ENCODE results near the gene NDUFS1. TPM values are rescaled to one million over a fixed set of nuclear protein-coding genes. Genes with fewer than 3 reads are reported as not detected.

NDUFS1 gene
- polyA plus RNA-seq, 1 donor from 2014 or later: 113 TPM

DNA sequence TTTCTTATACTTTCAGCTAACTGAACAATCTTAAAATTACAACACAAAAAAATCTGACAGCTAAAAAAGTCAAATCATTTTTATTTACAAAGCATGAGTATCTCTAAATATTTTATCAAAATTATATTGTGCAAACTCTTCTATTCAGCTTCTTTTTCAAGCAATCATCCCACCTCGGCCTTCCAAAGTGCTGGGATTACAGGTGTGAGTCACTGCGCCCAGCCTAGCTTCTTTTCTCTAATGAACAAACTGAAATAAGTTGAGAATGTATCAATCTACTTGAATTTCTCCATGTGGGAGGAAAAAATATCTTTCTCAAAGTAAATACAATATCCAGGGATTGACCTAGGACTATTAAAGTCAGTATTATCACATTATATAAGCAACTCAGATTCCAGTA lies 14.9 kb downstream of the NDUFS1 start:
- no peak for TF ChIP-seq EZH2 (IDR thresholded peaks at IDR 0.05; ENCODE audit: borderline replicate concordance, insufficient read depth, low read length, poor library complexity, severe bottlenecking)
- no peak for TF ChIP-seq RAD21 (conservative IDR thresholded peaks at IDR 0.05)
- no peak for TF ChIP-seq EP300 (conservative IDR thresholded peaks at IDR 0.05; ENCODE audit: poor library complexity, severe bottlenecking)
- TF ChIP-seq TAF1 (IDR thresholded peaks at IDR 0.05; ENCODE audit: low read depth): no peak
- TF ChIP-seq MXI1 (conservative IDR thresholded peaks at IDR 0.05; ENCODE audit: poor library complexity, severe bottlenecking): no peak
- TF ChIP-seq, protein P1, sequence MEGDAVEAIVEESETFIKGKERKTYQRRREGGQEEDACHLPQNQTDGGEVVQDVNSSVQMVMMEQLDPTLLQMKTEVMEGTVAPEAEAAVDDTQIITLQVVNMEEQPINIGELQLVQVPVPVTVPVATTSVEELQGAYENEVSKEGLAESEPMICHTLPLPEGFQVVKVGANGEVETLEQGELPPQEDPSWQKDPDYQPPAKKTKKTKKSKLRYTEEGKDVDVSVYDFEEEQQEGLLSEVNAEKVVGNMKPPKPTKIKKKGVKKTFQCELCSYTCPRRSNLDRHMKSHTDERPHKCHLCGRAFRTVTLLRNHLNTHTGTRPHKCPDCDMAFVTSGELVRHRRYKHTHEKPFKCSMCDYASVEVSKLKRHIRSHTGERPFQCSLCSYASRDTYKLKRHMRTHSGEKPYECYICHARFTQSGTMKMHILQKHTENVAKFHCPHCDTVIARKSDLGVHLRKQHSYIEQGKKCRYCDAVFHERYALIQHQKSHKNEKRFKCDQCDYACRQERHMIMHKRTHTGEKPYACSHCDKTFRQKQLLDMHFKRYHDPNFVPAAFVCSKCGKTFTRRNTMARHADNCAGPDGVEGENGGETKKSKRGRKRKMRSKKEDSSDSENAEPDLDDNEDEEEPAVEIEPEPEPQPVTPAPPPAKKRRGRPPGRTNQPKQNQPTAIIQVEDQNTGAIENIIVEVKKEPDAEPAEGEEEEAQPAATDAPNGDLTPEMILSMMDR (IDR thresholded peaks at IDR 0.05; ENCODE audit: poor library complexity, severe bottlenecking): no peak
- no peak for TF ChIP-seq POLR2AphosphoS5 (IDR thresholded peaks at IDR 0.05)
- no peak for TF ChIP-seq SMC3 (conservative IDR thresholded peaks at IDR 0.05; ENCODE audit: poor library complexity)
- Histone ChIP-seq H3K9me3 (ENCODE audit: low read length) (no peaks in the 10 kb centered on the region), H3K27me3 (ENCODE audit: insufficient read depth, low read depth, low read length) (no peaks in the 10 kb centered on the region), H3K79me2 (replicated peaks; ENCODE audit: insufficient read depth, low read length) (peaks cover 3% of the 10 kb centered on the region), H3K27ac (ENCODE audit: low read length) (no peak overlapping the region), H3K9ac (ENCODE audit: low read length) (no peak overlapping the region), H4K20me1 (ENCODE audit: insufficient read depth) (no peaks in the 10 kb centered on the region), H3F3A (ENCODE audit: insufficient read depth, low read length, poor library complexity, severe bottlenecking) (no peaks in the 10 kb centered on the region), H2AFZ (ENCODE audit: low read depth, low read length) (no peak overlapping the region), H3K4me2 (ENCODE audit: low read length) (no peak overlapping the region), H3K4me3 (ENCODE audit: low read length) (no peak overlapping the region), H3K9me2 (ENCODE audit: insufficient read depth, low read length) (no peaks in the 10 kb centered on the region), H3K36me3 (ENCODE audit: insufficient read depth, low read length) (peaks cover 9% of the 10 kb centered on the region)

DNA sequence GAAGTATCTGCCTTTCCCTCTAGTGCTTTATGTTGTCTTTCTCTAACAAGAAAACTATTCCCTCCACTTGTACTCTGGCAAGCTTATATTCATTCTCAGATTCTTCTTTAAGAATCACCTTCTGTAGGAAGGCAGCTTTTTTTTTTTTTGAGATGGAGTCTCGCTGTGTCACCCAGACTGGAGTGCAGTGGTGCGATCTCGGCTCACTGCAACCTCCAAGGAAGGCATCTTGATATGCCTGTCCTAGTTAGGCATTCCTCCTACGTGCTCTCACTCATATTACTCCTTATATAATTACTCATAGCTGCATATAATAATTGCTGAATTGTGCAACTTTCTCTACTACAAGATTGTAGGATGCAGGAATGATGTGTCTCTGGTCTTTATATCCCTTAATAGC lies 15.8 kb downstream of the NDUFS1 start:
- H3K4me2 ChIP-seq (ENCODE audit: low read length): no peak overlapping the region
- TF ChIP-seq SMC3 (conservative IDR thresholded peaks at IDR 0.05; ENCODE audit: poor library complexity): no peak
- no peak for TF ChIP-seq POLR2AphosphoS5 (IDR thresholded peaks at IDR 0.05)
- no peak for TF ChIP-seq EP300 (conservative IDR thresholded peaks at IDR 0.05; ENCODE audit: poor library complexity, severe bottlenecking)
- TF ChIP-seq, protein P2, sequence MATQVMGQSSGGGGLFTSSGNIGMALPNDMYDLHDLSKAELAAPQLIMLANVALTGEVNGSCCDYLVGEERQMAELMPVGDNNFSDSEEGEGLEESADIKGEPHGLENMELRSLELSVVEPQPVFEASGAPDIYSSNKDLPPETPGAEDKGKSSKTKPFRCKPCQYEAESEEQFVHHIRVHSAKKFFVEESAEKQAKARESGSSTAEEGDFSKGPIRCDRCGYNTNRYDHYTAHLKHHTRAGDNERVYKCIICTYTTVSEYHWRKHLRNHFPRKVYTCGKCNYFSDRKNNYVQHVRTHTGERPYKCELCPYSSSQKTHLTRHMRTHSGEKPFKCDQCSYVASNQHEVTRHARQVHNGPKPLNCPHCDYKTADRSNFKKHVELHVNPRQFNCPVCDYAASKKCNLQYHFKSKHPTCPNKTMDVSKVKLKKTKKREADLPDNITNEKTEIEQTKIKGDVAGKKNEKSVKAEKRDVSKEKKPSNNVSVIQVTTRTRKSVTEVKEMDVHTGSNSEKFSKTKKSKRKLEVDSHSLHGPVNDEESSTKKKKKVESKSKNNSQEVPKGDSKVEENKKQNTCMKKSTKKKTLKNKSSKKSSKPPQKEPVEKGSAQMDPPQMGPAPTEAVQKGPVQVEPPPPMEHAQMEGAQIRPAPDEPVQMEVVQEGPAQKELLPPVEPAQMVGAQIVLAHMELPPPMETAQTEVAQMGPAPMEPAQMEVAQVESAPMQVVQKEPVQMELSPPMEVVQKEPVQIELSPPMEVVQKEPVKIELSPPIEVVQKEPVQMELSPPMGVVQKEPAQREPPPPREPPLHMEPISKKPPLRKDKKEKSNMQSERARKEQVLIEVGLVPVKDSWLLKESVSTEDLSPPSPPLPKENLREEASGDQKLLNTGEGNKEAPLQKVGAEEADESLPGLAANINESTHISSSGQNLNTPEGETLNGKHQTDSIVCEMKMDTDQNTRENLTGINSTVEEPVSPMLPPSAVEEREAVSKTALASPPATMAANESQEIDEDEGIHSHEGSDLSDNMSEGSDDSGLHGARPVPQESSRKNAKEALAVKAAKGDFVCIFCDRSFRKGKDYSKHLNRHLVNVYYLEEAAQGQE (IDR thresholded peaks at IDR 0.05; ENCODE audit: borderline replicate concordance): no peak
- TF ChIP-seq TAF1 (IDR thresholded peaks at IDR 0.05; ENCODE audit: low read depth): no peak
- TF ChIP-seq, protein P1 (IDR thresholded peaks at IDR 0.05; ENCODE audit: poor library complexity, severe bottlenecking): no peak
- TF ChIP-seq MXI1 (conservative IDR thresholded peaks at IDR 0.05; ENCODE audit: poor library complexity, severe bottlenecking): no peak
- TF ChIP-seq RAD21 (conservative IDR thresholded peaks at IDR 0.05): no peak
- no peak for TF ChIP-seq EZH2 (IDR thresholded peaks at IDR 0.05; ENCODE audit: borderline replicate concordance, insufficient read depth, low read length, poor library complexity, severe bottlenecking)
- no peak overlapping the region for H3K9ac ChIP-seq (ENCODE audit: low read length)
- no peaks in the 10 kb centered on the region for H3K27me3 ChIP-seq (ENCODE audit: insufficient read depth, low read depth, low read length)
- no peaks in the 10 kb centered on the region for H3K79me2 ChIP-seq (replicated peaks; ENCODE audit: insufficient read depth, low read length)
- H3K9me3 ChIP-seq (ENCODE audit: low read length): no peaks in the 10 kb centered on the region
- no peaks in the 10 kb centered on the region for H3K9me2 ChIP-seq (ENCODE audit: insufficient read depth, low read length)
- no peak overlapping the region for H3K4me3 ChIP-seq (ENCODE audit: low read length)
- H4K20me1 ChIP-seq (ENCODE audit: insufficient read depth): no peaks in the 10 kb centered on the region
- H2AFZ ChIP-seq (ENCODE audit: low read depth, low read length): no peak overlapping the region
- no peaks in the 10 kb centered on the region for H3F3A ChIP-seq (ENCODE audit: insufficient read depth, low read length, poor library complexity, severe bottlenecking)
- H3K36me3 ChIP-seq (ENCODE audit: insufficient read depth, low read length): peaks cover 8% of the 10 kb centered on the region
- H3K27ac ChIP-seq (ENCODE audit: low read length): no peak overlapping the region
